HG03095 (cell line): Measurements from ENCODE around the gene C1orf216.
"Not testable (repeated sequence)": the region's sequence is repeated elsewhere in the genome, so short reads cannot be mapped to it uniquely, and the experiment has no call there.

Source experiments
- ATAC-seq: cut with Tn5 transposase; IDR thresholded peaks from one replicate; pipeline ENCODE4 v1.9.1; 2021; ENCODE audit warnings: moderate library complexity; ENCODE audit not compliant: unreplicated experiment

C1orf216 gene

GRCh38 chr1:35707601-35708440 is 10.9 kb downstream of the C1orf216 start:
- no peak for ATAC-seq

- no peak for ATAC-seq
Measured at GRCh38 chr1:35706846-35707600, 11.7 kb downstream of the C1orf216 start.

GRCh38 chr1:35702508-35702907 is 16.2 kb downstream of the C1orf216 start:
- no peak for ATAC-seq

- ATAC-seq, result not testable (repeated sequence)
Measured at GRCh38 chr1:35699152-35699551, 19.5 kb downstream of the C1orf216 start.

- ATAC-seq, result no peak
Measured at GRCh38 chr1:35692317-35692716, 26.4 kb downstream of the C1orf216 start.

- ATAC-seq, result no peak
Measured at GRCh38 chr1:35691571-35692220, 27.0 kb downstream of the C1orf216 start.

- ATAC-seq, result no peak
Measured at GRCh38 chr1:35691080-35691479, 27.6 kb downstream of the C1orf216 start.

- ATAC-seq, result not testable (repeated sequence)
Measured at GRCh38 chr1:35690103-35690502, 28.6 kb downstream of the C1orf216 start.

GRCh38 chr1:35688161-35688560 is 30.5 kb downstream of the C1orf216 start:
- no peak for ATAC-seq

- no peak for ATAC-seq
Measured at GRCh38 chr1:35683012-35683411, 35.7 kb downstream of the C1orf216 start.

- ATAC-seq, result no peak
Measured at GRCh38 chr1:35680271-35680670, 38.4 kb downstream of the C1orf216 start.

- ATAC-seq, result no peak
Measured at GRCh38 chr1:35675773-35676172, 42.9 kb downstream of the C1orf216 start.

- no peak for ATAC-seq
Measured at GRCh38 chr1:35674111-35674510, 44.6 kb downstream of the C1orf216 start.

GRCh38 chr1:35672116-35672515 is 46.6 kb downstream of the C1orf216 start:
- ATAC-seq, result no peak

- ATAC-seq, result no peak
Measured at GRCh38 chr1:35668506-35668905, 50.2 kb downstream of the C1orf216 start.

- no peak for ATAC-seq
Measured at GRCh38 chr1:35666916-35667315, 51.8 kb downstream of the C1orf216 start.

- no peak for ATAC-seq
Measured at GRCh38 chr1:35666216-35666615, 52.5 kb downstream of the C1orf216 start.
